HepG2 (cell line): ENCODE data around the gene AUTS2. TPM values are rescaled to one million over a fixed set of nuclear protein-coding genes. Genes with fewer than 3 reads are reported as not detected.

Experiments used
- ARNT2 ChIP-seq: sonication (generic); formaldehyde crosslinking; IDR thresholded peaks from 2 replicates; pipeline ENCODE4 v1.8.0; 2022; ENCODE audit warnings: mild to moderate bottlenecking, low read depth, missing genetic modification reagents, moderate library complexity
- E2F1 ChIP-seq: sonication (generic); formaldehyde crosslinking; IDR thresholded peaks from 2 replicates; pipeline ENCODE4 v1.5.0; 2020; ENCODE audit warnings: missing genetic modification reagents
- HNF4G ChIP-seq, 2 experiments: sonication (generic) in 1 of 2; formaldehyde crosslinking in 1 of 2; IDR thresholded peaks; 2 replicates each; pipeline versions ENCODE4 v1.4.0 to v1.6.1; 2011 to 2020; ENCODE audit warnings: borderline replicate concordance in 2 of 2, low read depth in 2 of 2, mild to moderate bottlenecking in 2 of 2, low read length in 1 of 2, missing genetic modification reagents in 1 of 2, moderate library complexity in 1 of 2
- SALL2 ChIP-seq: sonication (generic); formaldehyde crosslinking; IDR thresholded peaks from 2 replicates; pipeline ENCODE4 v1.8.1; 2023; ENCODE audit warnings: mild to moderate bottlenecking, missing genetic modification reagents, inconsistent platforms
- THAP9 ChIP-seq: sonication (generic); formaldehyde crosslinking; IDR thresholded peaks from 2 replicates; pipeline ENCODE4; 2020; ENCODE audit warnings: missing genetic modification reagents, mild to moderate bottlenecking, borderline replicate concordance
- TOE1 ChIP-seq: sonication (generic); formaldehyde crosslinking; IDR thresholded peaks from 2 replicates; pipeline ENCODE4 v1.4.0; 2020; ENCODE audit warnings: mild to moderate bottlenecking, missing genetic modification reagents
- ZNF687 ChIP-seq: sonication (generic); formaldehyde crosslinking; IDR thresholded peaks from 2 replicates; pipeline ENCODE4 v1.5.1; 2020; ENCODE audit warnings: mild to moderate bottlenecking, missing genetic modification reagents, moderate library complexity
- polyA plus RNA-seq, 8 experiments: library from polyadenylated mRNA; depleted of rRNA in 3 of 8; stranded (reverse) in 7 of 8; unstranded in 1 of 8; fragments of >200 nt; fragmentation: Illumina TruSeq in 4 of 8; extraction: Trizol in 4 of 8; gene quantifications; 2 replicates each; pipeline versions ENCODE4 v1.2.1 to v1.2.3, GENCODE V29; 2011 to 2016; ENCODE audit warnings: low read depth in 4 of 8, missing spikeins in 1 of 8, mixed read lengths in 1 of 8; ENCODE audit not compliant: insufficient read depth in 1 of 8
- total RNA-seq, 5 experiments: library from RNA; depleted of rRNA; stranded (reverse); fragments of >200 nt; fragmentation: Illumina TruSeq; extraction: Trizol; gene quantifications; 2 replicates each; pipeline ENCODE4 v1.2.3, GENCODE V29; 2016; ENCODE audit warnings: low read depth in 1 of 5

Gene AUTS2
- total and polyA plus RNA-seq, 2 of the 13 experiments (the other 11 are each of a cell fraction or from before 2014, with no cell fraction given), result 0.38 TPM; not detected in 1

- TF ChIP-seq THAP9 (CRISPR knock-in tag), result no peak
- TF ChIP-seq TOE1 (CRISPR knock-in tag), result no peak
- no peak for TF ChIP-seq E2F1 (CRISPR knock-in tag)
- no peak for TF ChIP-seq ARNT2
- TF ChIP-seq SALL2, result no peak
- no peak for TF ChIP-seq ZNF687
- TF ChIP-seq HNF4G (IDR thresholded peaks at IDR 0.05; ENCODE audit: borderline replicate concordance, low read depth, low read length), result peak; percentile 20; the same call in 1 of the 2 replicates
- no peak for TF ChIP-seq HNF4G (CRISPR knock-in tag; IDR thresholded peaks at IDR 0.05; ENCODE audit: borderline replicate concordance, low read depth)
Observed at GRCh38 chr7:70830426-70830825, 1232.2 kb downstream of the AUTS2 start (continued).
